HepG2 (cell line): ENCODE measurements around the gene PIK3R4. TPM values are rescaled to one million over a fixed set of nuclear protein-coding genes. Genes with fewer than 3 reads are reported as not detected.

Experiments used
- DMAP1 ChIP-seq: IDR thresholded peaks from 2 replicates; pipeline ENCODE4 v1.6.1; 2016
- HNRNPH1 ChIP-seq: fragments of 200-400 bp; formaldehyde crosslinking; optimal IDR thresholded peaks from 2 replicates; pipeline ENCODE3; 2017; ENCODE audit warnings: mild to moderate bottlenecking, low read depth, low read length
- KLF6 ChIP-seq: IDR thresholded peaks from 2 replicates; pipeline ENCODE4 v1.8.0; 2016; ENCODE audit warnings: missing biosample characterization, missing genetic modification reagents
- MXD4 ChIP-seq: IDR thresholded peaks from 2 replicates; pipeline ENCODE4 v1.6.1; 2016; ENCODE audit warnings: mild to moderate bottlenecking, missing biosample characterization, missing genetic modification reagents
- NCOR1 ChIP-seq: fragments of 200-600 bp; sonication (generic); IDR thresholded peaks from 2 replicates; pipeline ENCODE4 v1.7.0; 2017; ENCODE audit warnings: antibody characterized with exemption, low read length, borderline replicate concordance
- RAD51 ChIP-seq: fragments of 450-650 bp; IDR thresholded peaks from 2 replicates; pipeline ENCODE4 v1.6.1; 2016; ENCODE audit warnings: borderline replicate concordance
- RCOR2 ChIP-seq: IDR thresholded peaks from 2 replicates; pipeline ENCODE4 v1.6.1; 2016; ENCODE audit warnings: missing biosample characterization, missing genetic modification reagents
- RXRB ChIP-seq: IDR thresholded peaks from 2 replicates; pipeline ENCODE4 v1.6.1; 2016; ENCODE audit warnings: borderline replicate concordance, missing genetic modification reagents, missing compliant biosample characterization
- SMAD9 ChIP-seq: sonication (generic); formaldehyde crosslinking; IDR thresholded peaks from 2 replicates; pipeline ENCODE4 v1.5.1; 2020; ENCODE audit warnings: mild to moderate bottlenecking, missing genetic modification reagents
- SMARCE1 ChIP-seq: fragments of 450-650 bp; IDR thresholded peaks from 2 replicates; pipeline ENCODE4 v1.6.1; 2017; ENCODE audit warnings: borderline replicate concordance
- WIZ ChIP-seq: sonication (generic); formaldehyde crosslinking; IDR thresholded peaks from 2 replicates; pipeline ENCODE4 v1.5.1; 2020; ENCODE audit warnings: mild to moderate bottlenecking, missing genetic modification reagents
- ZBTB21 ChIP-seq: sonication (generic); formaldehyde crosslinking; IDR thresholded peaks from 2 replicates; pipeline ENCODE4 v1.4.0; 2020; ENCODE audit warnings: missing genetic modification reagents
- ZNF10 ChIP-seq: sonication (generic); formaldehyde crosslinking; IDR thresholded peaks from 2 replicates; pipeline ENCODE4 v1.4.0; 2020; ENCODE audit warnings: mild to moderate bottlenecking, low read depth, missing genetic modification reagents, borderline replicate concordance
- ZNF142 ChIP-seq: sonication (generic); formaldehyde crosslinking; IDR thresholded peaks from 2 replicates; pipeline ENCODE4 v1.4.0; 2020; ENCODE audit warnings: missing genetic modification reagents
- ZNF235 ChIP-seq: sonication (generic); formaldehyde crosslinking; IDR thresholded peaks from 2 replicates; pipeline ENCODE4 v1.8.1; 2023; ENCODE audit warnings: mild to moderate bottlenecking, missing genetic modification reagents, borderline replicate concordance
- ZNF264 ChIP-seq: sonication (generic); formaldehyde crosslinking; IDR thresholded peaks from 2 replicates; pipeline ENCODE4 v1.4.0; 2020; ENCODE audit warnings: missing genetic modification reagents
- ZNF512B ChIP-seq: sonication (generic); formaldehyde crosslinking; IDR thresholded peaks from 2 replicates; pipeline ENCODE4 v1.5.1; 2020; ENCODE audit warnings: missing genetic modification reagents, mild to moderate bottlenecking, borderline replicate concordance
- ZNF614 ChIP-seq: IDR thresholded peaks from 2 replicates; pipeline ENCODE4 v1.6.1; 2018; ENCODE audit warnings: missing biosample characterization, missing genetic modification reagents, inconsistent platforms, borderline replicate concordance
- ZNF672 ChIP-seq: sonication (generic); formaldehyde crosslinking; IDR thresholded peaks from 2 replicates; pipeline ENCODE4 v1.8.1; 2022; ENCODE audit warnings: missing genetic modification reagents
- ZSCAN20 ChIP-seq: sonication (generic); formaldehyde crosslinking; IDR thresholded peaks from 2 replicates; pipeline ENCODE4 v1.4.0; 2020; ENCODE audit warnings: missing genetic modification reagents, mild to moderate bottlenecking, borderline replicate concordance
- polyA plus RNA-seq, 8 experiments: library from polyadenylated mRNA; depleted of rRNA in 3 of 8; stranded (reverse) in 7 of 8; unstranded in 1 of 8; fragments of >200 nt; fragmentation: Illumina TruSeq in 4 of 8; extraction: Trizol in 4 of 8; gene quantifications; 2 replicates each; pipeline versions ENCODE4 v1.2.1 to v1.2.3, GENCODE V29; 2011 to 2016; ENCODE audit warnings: low read depth in 4 of 8, missing spikeins in 1 of 8, mixed read lengths in 1 of 8; ENCODE audit not compliant: insufficient read depth in 1 of 8
- total RNA-seq, 5 experiments: library from RNA; depleted of rRNA; stranded (reverse); fragments of >200 nt; fragmentation: Illumina TruSeq; extraction: Trizol; gene quantifications; 2 replicates each; pipeline ENCODE4 v1.2.3, GENCODE V29; 2016; ENCODE audit warnings: low read depth in 1 of 5
- TF ChIP-seq, protein P1 (sequence below): sonication (generic); formaldehyde crosslinking; IDR thresholded peaks from 2 replicates; pipeline ENCODE4 v1.4.0; 2020; ENCODE audit warnings: low read depth, mild to moderate bottlenecking, missing genetic modification reagents

Gene PIK3R4
- total and polyA plus RNA-seq, 2 of the 13 experiments (the other 11 are each of a cell fraction or from before 2014, with no cell fraction given), result 22.4 to 26.0 TPM

DNA sequence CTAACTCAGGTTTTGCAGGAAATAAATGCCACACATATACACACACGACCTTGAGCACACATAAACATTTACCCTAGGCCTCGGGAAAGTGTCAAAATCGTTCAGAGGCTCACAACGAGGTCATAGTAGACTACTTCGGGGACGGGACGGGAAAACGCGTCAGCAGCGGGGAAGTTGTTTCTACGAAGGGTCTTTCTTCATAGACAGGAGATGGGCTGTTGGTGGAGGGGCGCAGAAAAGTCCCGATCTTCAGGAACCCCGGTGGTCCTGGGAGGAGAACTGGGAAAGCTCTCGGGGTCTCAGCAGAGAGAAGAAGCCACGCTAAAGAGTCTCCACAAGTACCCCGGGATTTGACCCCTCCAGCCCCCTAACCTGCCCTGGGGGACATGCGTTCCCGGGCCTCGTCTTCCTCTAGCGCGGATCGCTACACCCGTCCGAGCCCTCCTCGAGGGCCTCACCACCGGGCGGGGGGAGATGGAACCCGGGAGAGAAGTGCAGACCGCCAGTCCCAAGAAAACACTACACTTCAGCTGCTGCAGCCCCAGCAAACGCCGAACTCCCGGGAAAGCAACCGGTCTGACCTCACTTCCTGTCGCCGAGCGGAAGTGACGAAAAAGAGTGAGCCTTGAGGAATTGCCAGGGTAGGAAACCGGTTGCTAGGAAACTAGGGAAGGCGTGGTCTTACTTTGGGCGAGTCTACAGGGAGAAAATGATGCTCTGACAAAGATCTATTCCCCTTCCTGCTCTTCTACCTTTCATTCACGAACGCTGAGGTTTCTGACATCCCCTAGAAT lies at the start of gene PIK3R4 (continued):
- TF ChIP-seq NCOR1, result no peak
- peak; percentile 17; the same call in 1 of the 2 replicates for TF ChIP-seq ZNF614
- no peak for TF ChIP-seq ZNF672 (CRISPR knock-in tag)
- TF ChIP-seq RXRB, result no peak
- no peak for TF ChIP-seq SMAD9 (CRISPR knock-in tag)
- TF ChIP-seq ZSCAN20 (CRISPR knock-in tag), result no peak
- no peak for TF ChIP-seq ZNF512B (CRISPR knock-in tag)
- TF ChIP-seq DMAP1 (CRISPR knock-in tag), result no peak; the same call in 1 of the 2 replicates
- no peak for TF ChIP-seq KLF6 (CRISPR knock-in tag)
- no peak for TF ChIP-seq ZNF235 (CRISPR knock-in tag)
- TF ChIP-seq ZBTB21 (CRISPR knock-in tag), result peak; percentile 96
- TF ChIP-seq MXD4 (CRISPR knock-in tag), result peak; percentile 50; the same call in 1 of the 2 replicates
- TF ChIP-seq RAD51, result no peak
- TF ChIP-seq WIZ (CRISPR knock-in tag), result no peak
- no peak for TF ChIP-seq RCOR2 (CRISPR knock-in tag)
- TF ChIP-seq ZNF142 (CRISPR knock-in tag), result no peak
- TF ChIP-seq, protein P1, sequence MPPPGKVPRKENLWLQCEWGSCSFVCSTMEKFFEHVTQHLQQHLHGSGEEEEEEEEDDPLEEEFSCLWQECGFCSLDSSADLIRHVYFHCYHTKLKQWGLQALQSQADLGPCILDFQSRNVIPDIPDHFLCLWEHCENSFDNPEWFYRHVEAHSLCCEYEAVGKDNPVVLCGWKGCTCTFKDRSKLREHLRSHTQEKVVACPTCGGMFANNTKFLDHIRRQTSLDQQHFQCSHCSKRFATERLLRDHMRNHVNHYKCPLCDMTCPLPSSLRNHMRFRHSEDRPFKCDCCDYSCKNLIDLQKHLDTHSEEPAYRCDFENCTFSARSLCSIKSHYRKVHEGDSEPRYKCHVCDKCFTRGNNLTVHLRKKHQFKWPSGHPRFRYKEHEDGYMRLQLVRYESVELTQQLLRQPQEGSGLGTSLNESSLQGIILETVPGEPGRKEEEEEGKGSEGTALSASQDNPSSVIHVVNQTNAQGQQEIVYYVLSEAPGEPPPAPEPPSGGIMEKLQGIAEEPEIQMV, result no peak
- TF ChIP-seq SMARCE1, result no peak
- TF ChIP-seq HNRNPH1, result no peak
- TF ChIP-seq ZNF10 (CRISPR knock-in tag), result no peak
- TF ChIP-seq ZNF264 (CRISPR knock-in tag), result no peak
